ENCODE measurements around the gene CCDC148.
A peak's percentile ranks its signal among the peaks of the same experiment; 100 is the strongest.

The CCDC148 gene

GRCh38 chr2:158174956-158175355 is 281.6 kb downstream of the CCDC148 start:
- DNase-seq (ENCODE audit: low read depth, low spot score), result no peak

GRCh38 chr2:158174495-158174894 is 282.1 kb downstream of the CCDC148 start:
- DNase-seq (ENCODE audit: low read depth, low spot score), result no peak

- DNase-seq (ENCODE audit: low read depth, low spot score), result no peak
These were observed 283.8 kb downstream of the CCDC148 start for GRCh38 chr2:158172719-158173118.

- DNase-seq (ENCODE audit: low read depth, low spot score), result no peak
These were observed 302.0 kb downstream of the CCDC148 start for GRCh38 chr2:158154596-158154995.

GRCh38 chr2:158153270-158154015 is 303.1 kb downstream of the CCDC148 start:
- DNase-seq (ENCODE audit: low read depth, low spot score), result no peak

- DNase-seq (ENCODE audit: low read depth, low spot score), result peak; percentile 88
These were observed 311.5 kb downstream of the CCDC148 start for GRCh38 chr2:158144914-158145625.

GRCh38 chr2:158143703-158144360 is 312.7 kb downstream of the CCDC148 start:
- DNase-seq (ENCODE audit: low read depth, low spot score), result no peak

GRCh38 chr2:158142568-158143332 is 313.8 kb downstream of the CCDC148 start:
- DNase-seq (ENCODE audit: low read depth, low spot score), result no peak

- no peak for DNase-seq (ENCODE audit: low read depth, low spot score)
These were observed 314.4 kb downstream of the CCDC148 start for GRCh38 chr2:158142165-158142564.

- no peak for DNase-seq (ENCODE audit: low read depth, low spot score)
These were observed 316.4 kb downstream of the CCDC148 start for GRCh38 chr2:158140201-158140600.

- no peak for DNase-seq (ENCODE audit: low read depth, low spot score)
These were observed 318.3 kb downstream of the CCDC148 start for GRCh38 chr2:158138255-158138654.

GRCh38 chr2:158135096-158135495 is 321.5 kb downstream of the CCDC148 start:
- DNase-seq (ENCODE audit: low read depth, low spot score), result no peak

- no peak for DNase-seq (ENCODE audit: low read depth, low spot score)
These were observed 321.9 kb downstream of the CCDC148 start for GRCh38 chr2:158134655-158135054.

- DNase-seq (ENCODE audit: low read depth, low spot score), result no peak
These were observed 322.5 kb downstream of the CCDC148 start for GRCh38 chr2:158134055-158134454.

GRCh38 chr2:158131919-158132566 is 324.5 kb downstream of the CCDC148 start:
- DNase-seq (ENCODE audit: low read depth, low spot score), result no peak

- DNase-seq (ENCODE audit: low read depth, low spot score), result no peak
These were observed 325.1 kb downstream of the CCDC148 start for GRCh38 chr2:158131483-158131912.

GRCh38 chr2:158130832-158131473 is 325.6 kb downstream of the CCDC148 start:
- DNase-seq (ENCODE audit: low read depth, low spot score), result no peak

- no peak for DNase-seq (ENCODE audit: low read depth, low spot score)
These were observed 327.5 kb downstream of the CCDC148 start for GRCh38 chr2:158129037-158129436.

- no peak for DNase-seq (ENCODE audit: low read depth, low spot score)
These were observed 328.2 kb downstream of the CCDC148 start for GRCh38 chr2:158128168-158128973.

GRCh38 chr2:158127380-158127804 is 329.2 kb downstream of the CCDC148 start:
- DNase-seq (ENCODE audit: low read depth, low spot score), result no peak

Measured in ELF-1 (cell line).